A673 (cell line): Measurements from ENCODE around the gene STAB2.

ENCODE experiments used
- CTCF ChIP-seq: fragments of 300-800, 200-600 bp; sonication (generic); conservative IDR thresholded peaks from 2 replicates; pipeline ENCODE4 v1.5.1; 2017; ENCODE audit warnings: low read depth, mild to moderate bottlenecking, antibody characterized with exemption, low read length, moderate library complexity, mixed read lengths
- EZH2 ChIP-seq: fragments of 200-600 bp; sonication (generic); IDR thresholded peaks from 2 replicates; pipeline ENCODE4 v1.6.1; 2017; ENCODE audit warnings: borderline replicate concordance, low read depth, mild to moderate bottlenecking, mixed read lengths, antibody characterized with exemption, low read length; ENCODE audit not compliant: poor library complexity, severe bottlenecking

GRCh38 chr12:103716517-103717196 is 129.6 kb downstream of the STAB2 start:
- TF ChIP-seq CTCF (no peak), EZH2 (no peak)
